HepG2 (cell line): Measurements from ENCODE around the gene PTPN18. TPM values are rescaled to one million over a fixed set of nuclear protein-coding genes. Genes with fewer than 3 reads are reported as not detected.

Experiments
- E2F2 ChIP-seq: sonication (generic); formaldehyde crosslinking; IDR thresholded peaks from 2 replicates; pipeline ENCODE4 v1.4.0; 2020; ENCODE audit warnings: missing genetic modification reagents, borderline replicate concordance
- GMEB1 ChIP-seq: sonication (generic); formaldehyde crosslinking; IDR thresholded peaks from 2 replicates; pipeline ENCODE4 v1.5.1; 2020; ENCODE audit warnings: missing genetic modification reagents, mild to moderate bottlenecking, borderline replicate concordance
- HOXA7 ChIP-seq: sonication (generic); formaldehyde crosslinking; IDR thresholded peaks from 2 replicates; pipeline ENCODE4 v1.8.1; 2022; ENCODE audit warnings: mild to moderate bottlenecking, missing genetic modification reagents, moderate library complexity
- MIER2 ChIP-seq: IDR thresholded peaks from 2 replicates; pipeline ENCODE4 v1.6.1; 2016; ENCODE audit warnings: missing biosample characterization, missing genetic modification reagents
- MZF1 ChIP-seq: sonication (generic); formaldehyde crosslinking; IDR thresholded peaks from 2 replicates; pipeline ENCODE4 v1.8.1; 2023; ENCODE audit warnings: mild to moderate bottlenecking, missing genetic modification reagents, borderline replicate concordance
- REPIN1 ChIP-seq: sonication (generic); formaldehyde crosslinking; IDR thresholded peaks from 2 replicates; pipeline ENCODE4 v1.8.0; 2022; ENCODE audit warnings: missing genetic modification reagents, low read depth, mild to moderate bottlenecking, borderline replicate concordance
- RXRA ChIP-seq: sonication (generic); formaldehyde crosslinking; IDR thresholded peaks from 2 replicates; pipeline ENCODE4 v1.5.1; 2020; ENCODE audit warnings: missing genetic modification reagents
- SP4 ChIP-seq: sonication (generic); formaldehyde crosslinking; IDR thresholded peaks from 2 replicates; pipeline ENCODE4 v1.8.1; 2023; ENCODE audit warnings: mild to moderate bottlenecking, missing genetic modification reagents
- TFE3 ChIP-seq: IDR thresholded peaks from 2 replicates; pipeline ENCODE4 v1.6.1; 2016
- YEATS2 ChIP-seq: sonication (generic); formaldehyde crosslinking; IDR thresholded peaks from 2 replicates; pipeline ENCODE4 v1.4.0; 2020; ENCODE audit warnings: missing genetic modification reagents, borderline replicate concordance
- ZNF142 ChIP-seq: sonication (generic); formaldehyde crosslinking; IDR thresholded peaks from 2 replicates; pipeline ENCODE4 v1.4.0; 2020; ENCODE audit warnings: missing genetic modification reagents
- ZNF337 ChIP-seq: sonication (generic); formaldehyde crosslinking; IDR thresholded peaks from 2 replicates; pipeline ENCODE4 v1.5.1; 2020; ENCODE audit warnings: missing genetic modification reagents, low read depth, mild to moderate bottlenecking, borderline replicate concordance
- ZNF350 ChIP-seq: sonication (generic); formaldehyde crosslinking; IDR thresholded peaks from 2 replicates; pipeline ENCODE4 v1.4.0; 2020; ENCODE audit warnings: mild to moderate bottlenecking, low read depth, missing genetic modification reagents, borderline replicate concordance
- ZNF709 ChIP-seq: sonication (generic); formaldehyde crosslinking; IDR thresholded peaks from 2 replicates; pipeline ENCODE4 v1.5.0; 2020; ENCODE audit warnings: mild to moderate bottlenecking, missing genetic modification reagents
- ZNF746 ChIP-seq: sonication (generic); formaldehyde crosslinking; IDR thresholded peaks from 2 replicates; pipeline ENCODE4 v1.8.0; 2022; ENCODE audit warnings: mild to moderate bottlenecking, missing genetic modification reagents
- ZNF776 ChIP-seq: sonication (generic); formaldehyde crosslinking; IDR thresholded peaks from 2 replicates; pipeline ENCODE4 v1.4.0; 2020; ENCODE audit warnings: mild to moderate bottlenecking, missing genetic modification reagents
- ZNF883 ChIP-seq: sonication (generic); formaldehyde crosslinking; IDR thresholded peaks from 2 replicates; pipeline ENCODE4 v1.5.1; 2020; ENCODE audit warnings: mild to moderate bottlenecking, missing genetic modification reagents; ENCODE audit errors: not compliant biosample characterization
- ZSCAN29 ChIP-seq: sonication (generic); formaldehyde crosslinking; conservative IDR thresholded peaks from 2 replicates; pipeline ENCODE4 v1.4.0; 2020; ENCODE audit warnings: mild to moderate bottlenecking, missing genetic modification reagents
- polyA plus RNA-seq, 8 experiments: library from polyadenylated mRNA; depleted of rRNA in 3 of 8; stranded (reverse) in 7 of 8; unstranded in 1 of 8; fragments of >200 nt; fragmentation: Illumina TruSeq in 4 of 8; extraction: Trizol in 4 of 8; gene quantifications; 2 replicates each; pipeline versions ENCODE4 v1.2.1 to v1.2.3, GENCODE V29; 2011 to 2016; ENCODE audit warnings: low read depth in 4 of 8, missing spikeins in 1 of 8, mixed read lengths in 1 of 8; ENCODE audit not compliant: insufficient read depth in 1 of 8
- total RNA-seq, 5 experiments: library from RNA; depleted of rRNA; stranded (reverse); fragments of >200 nt; fragmentation: Illumina TruSeq; extraction: Trizol; gene quantifications; 2 replicates each; pipeline ENCODE4 v1.2.3, GENCODE V29; 2016; ENCODE audit warnings: low read depth in 1 of 5

Gene PTPN18
- total and polyA plus RNA-seq, 2 of the 13 experiments (the other 11 are each of a cell fraction or from before 2014, with no cell fraction given), result 14.8 to 39.6 TPM

GRCh38 chr2:130336877-130337734 is 18.8 kb upstream of the PTPN18 start (continued):
- TF ChIP-seq YEATS2 (peak; percentile 67; the same call in 1 of the 2 replicates), ZNF883 (CRISPR knock-in tag) (peak; percentile 89), REPIN1 (CRISPR knock-in tag) (peak; percentile 67), ZNF350 (peak; percentile 92), HOXA7 (CRISPR knock-in tag) (no peak), GMEB1 (CRISPR knock-in tag) (peak; percentile 80), TFE3 (no peak; the same call in none of the 2 replicates), ZNF142 (CRISPR knock-in tag) (no peak; the same call in 1 of the 2 replicates), MZF1 (CRISPR knock-in tag) (peak; percentile 29; the same call in 1 of the 2 replicates), ZSCAN29 (CRISPR knock-in tag) (no peak), RXRA (CRISPR knock-in tag) (peak; percentile 75), MIER2 (CRISPR knock-in tag) (no peak), E2F2 (CRISPR knock-in tag) (no peak), ZNF776 (CRISPR knock-in tag) (peak; percentile 61; the same call in 1 of the 2 replicates), SP4 (peak; percentile 63; the same call in 1 of the 2 replicates), ZNF709 (CRISPR knock-in tag) (peak; percentile 63; the same call in 1 of the 2 replicates), ZNF337 (peak; percentile 97), ZNF746 (CRISPR knock-in tag) (peak; percentile 48; the same call in 1 of the 2 replicates)
